ENCODE measurements around the gene ERCC6. TPM values are rescaled to one million over a fixed set of nuclear protein-coding genes. Genes with fewer than 3 reads are reported as not detected.

Gene ERCC6
- total RNA-seq, 1 experiment from 2014 or later, result 64.4 TPM

DNA sequence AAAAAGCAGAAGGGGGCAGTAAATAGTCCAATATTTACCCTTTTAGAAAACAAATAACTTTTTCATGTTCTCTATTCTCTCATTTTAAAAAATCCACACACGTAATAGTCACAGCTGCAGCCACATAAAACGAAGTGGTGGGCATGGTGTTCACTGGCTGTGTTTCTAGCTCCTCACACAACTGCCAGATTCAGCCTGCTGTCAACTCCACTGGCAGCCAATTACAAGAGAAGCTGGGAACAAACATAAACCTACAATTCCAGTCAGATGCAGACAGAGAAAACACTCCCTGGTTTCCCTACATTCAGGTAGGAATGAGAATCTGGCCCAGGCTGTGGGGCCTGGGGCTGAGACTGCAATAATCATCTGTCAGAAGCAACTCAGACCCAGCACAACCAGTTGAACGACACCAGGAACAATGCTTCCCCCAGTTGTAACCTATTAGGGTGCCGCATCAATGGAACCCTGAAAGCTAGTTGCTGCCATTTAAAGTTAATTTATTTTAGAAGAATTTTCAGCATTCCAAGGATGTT, 29.1 kb downstream of the ERCC6 start:
- BruUV-seq (replicated peaks), result no TSS peak
- DNase-seq (ENCODE audit: unreplicated experiment), result no peak
- intact Hi-C loops (cut with micrococcal nuclease), result loop anchor here (2.0 to 10.0 kb wide), 2 partner anchors 529 to 1145 kb away; no protein-coding TSS in a partner anchor
- Mint-ChIP-seq H3K4me3 (ENCODE audit: unreplicated experiment) (no peak overlapping the region), H3K9me3 (ENCODE audit: unreplicated experiment) (no peaks in the 10 kb centered on the region), H3K27ac (ENCODE audit: low read depth, unreplicated experiment) (no peak overlapping the region), H3K27me3 (ENCODE audit: insufficient read depth, unreplicated experiment) (no peaks in the 10 kb centered on the region), H3K4me1 (ENCODE audit: insufficient read depth, unreplicated experiment) (peaks cover 11% of the 10 kb centered on the region), H3K36me3 (ENCODE audit: insufficient read depth, unreplicated experiment) (peaks cover 51% of the 10 kb centered on the region)
- POLR2A ChIA-PET, result interaction anchor here (0.8 to 1.2 kb wide), 3 partner anchors 9 to 59 kb away, joined by 3 to 4 read pairs (median 4); no protein-coding TSS in a partner anchor
- CTCF ChIA-PET, result interaction anchor here (1.0 to 3.0 kb wide), 4 partner anchors 10 to 853 kb away, joined by 3 to 13 read pairs (median 4); no protein-coding TSS in a partner anchor
- TF ChIP-seq CTCF (IDR thresholded peaks at IDR 0.05; ENCODE audit: unreplicated experiment), result no peak

- Mint-ChIP-seq H3K36me3 (ENCODE audit: insufficient read depth, unreplicated experiment) (peaks cover 46% of the 10 kb centered on the region), H3K4me1 (ENCODE audit: insufficient read depth, unreplicated experiment) (peaks cover 11% of the 10 kb centered on the region), H3K9me3 (ENCODE audit: unreplicated experiment) (no peaks in the 10 kb centered on the region), H3K27me3 (ENCODE audit: insufficient read depth, unreplicated experiment) (no peaks in the 10 kb centered on the region), H3K4me3 (ENCODE audit: unreplicated experiment) (no peak overlapping the region), H3K27ac (ENCODE audit: low read depth, unreplicated experiment) (no peak overlapping the region)
- BruUV-seq (replicated peaks), result no TSS peak
- no peak for TF ChIP-seq CTCF (IDR thresholded peaks at IDR 0.05; ENCODE audit: unreplicated experiment)
- POLR2A ChIA-PET, result interaction anchor here (0.8 kb wide), 1 partner anchor 60 kb away, joined by 4 read pairs; no protein-coding TSS in a partner anchor
- DNase-seq (ENCODE audit: unreplicated experiment), result no peak
- CTCF ChIA-PET, result interaction anchor here (0.6 to 3.0 kb wide), 5 partner anchors 11 to 852 kb away, joined by 3 to 13 read pairs (median 4); no protein-coding TSS in a partner anchor
- intact Hi-C loops (cut with micrococcal nuclease), result no loop called here
Measured at GRCh38 chr10:49508654-49509053, 30.3 kb downstream of the ERCC6 start.

DNA sequence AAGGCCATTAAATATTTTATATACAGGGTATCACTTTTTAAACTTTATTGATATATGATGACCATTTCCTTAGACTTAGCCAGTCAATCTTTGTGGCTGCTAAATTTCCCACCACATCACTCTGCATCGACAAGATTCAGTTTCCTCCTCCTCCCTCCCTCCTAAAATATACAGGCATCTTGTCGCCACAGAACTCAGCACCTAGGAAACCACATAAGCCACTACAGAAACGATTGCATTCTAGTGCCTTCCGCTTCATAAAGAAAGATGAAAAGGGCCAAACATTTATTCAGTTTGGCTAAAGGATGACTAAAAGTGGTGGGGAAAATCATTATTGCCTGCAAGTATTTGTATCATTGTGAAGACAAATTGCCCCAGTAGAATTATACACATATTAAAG, 30.7 kb downstream of the ERCC6 start:
- no peaks in the 10 kb centered on the region for H3K27me3 Mint-ChIP-seq (ENCODE audit: insufficient read depth, unreplicated experiment)
- H3K4me3 Mint-ChIP-seq (ENCODE audit: unreplicated experiment), result no peak overlapping the region
- peaks cover 44% of the 10 kb centered on the region for H3K36me3 Mint-ChIP-seq (ENCODE audit: insufficient read depth, unreplicated experiment)
- BruUV-seq (replicated peaks), result no TSS peak
- ChIA-PET POLR2A (no interaction called here), CTCF (interaction anchor here (0.6 to 3.0 kb wide), 5 partner anchors 11 to 852 kb away, joined by 3 to 13 read pairs (median 4); no protein-coding TSS in a partner anchor)
- H3K27ac Mint-ChIP-seq (ENCODE audit: low read depth, unreplicated experiment), result no peak overlapping the region
- intact Hi-C loops (cut with micrococcal nuclease), result no loop called here
- no peaks in the 10 kb centered on the region for H3K9me3 Mint-ChIP-seq (ENCODE audit: unreplicated experiment)
- peaks cover 11% of the 10 kb centered on the region for H3K4me1 Mint-ChIP-seq (ENCODE audit: insufficient read depth, unreplicated experiment)
- TF ChIP-seq CTCF (IDR thresholded peaks at IDR 0.05; ENCODE audit: unreplicated experiment), result no peak
- no peak for DNase-seq (ENCODE audit: unreplicated experiment)

DNA sequence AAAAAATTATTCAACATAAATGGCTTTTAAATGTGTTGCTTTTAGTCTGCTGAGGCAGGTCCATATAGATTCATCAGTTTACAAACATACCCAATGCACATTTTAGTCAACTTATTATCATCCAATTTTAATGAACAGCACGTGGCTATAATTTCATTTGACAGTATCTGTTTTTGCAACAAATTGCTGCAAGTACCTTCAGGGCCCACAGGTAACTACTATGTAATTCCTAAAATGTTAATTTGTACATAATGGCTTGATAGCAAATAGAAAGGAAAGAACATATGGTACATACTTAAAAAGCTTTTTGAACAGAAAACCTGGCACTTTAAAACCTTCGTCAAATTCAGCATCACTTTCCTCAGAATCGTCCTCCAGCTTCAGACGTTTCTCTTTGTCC, 33.3 kb downstream of the ERCC6 start:
- no peak for TF ChIP-seq CTCF (IDR thresholded peaks at IDR 0.05; ENCODE audit: unreplicated experiment)
- BruUV-seq (replicated peaks), result no TSS peak
- H3K27ac Mint-ChIP-seq (ENCODE audit: low read depth, unreplicated experiment), result no peak overlapping the region
- no peak overlapping the region for H3K4me3 Mint-ChIP-seq (ENCODE audit: unreplicated experiment)
- no peaks in the 10 kb centered on the region for H3K9me3 Mint-ChIP-seq (ENCODE audit: unreplicated experiment)
- H3K27me3 Mint-ChIP-seq (ENCODE audit: insufficient read depth, unreplicated experiment), result no peaks in the 10 kb centered on the region
- peaks cover 47% of the 10 kb centered on the region for H3K36me3 Mint-ChIP-seq (ENCODE audit: insufficient read depth, unreplicated experiment)
- no peak for DNase-seq (ENCODE audit: unreplicated experiment)
- CTCF ChIA-PET, result interaction anchor here (0.5 to 1.1 kb wide), 4 partner anchors 10 to 847 kb away, joined by 3 to 4 read pairs (median 3); no protein-coding TSS in a partner anchor
- POLR2A ChIA-PET, result interaction anchor here (0.6 to 1.0 kb wide), 2 partner anchors 10 to 104 kb away, joined by 3 read pairs; no protein-coding TSS in a partner anchor
- H3K4me1 Mint-ChIP-seq (ENCODE audit: insufficient read depth, unreplicated experiment), result peaks cover 11% of the 10 kb centered on the region
- intact Hi-C loops (cut with micrococcal nuclease), result no loop called here
